Measurements from ENCODE around the gene RBM47. TPM values are rescaled to one million over a fixed set of nuclear protein-coding genes. Genes with fewer than 3 reads are reported as not detected.
"Not testable (repeated sequence)": the region's sequence is repeated elsewhere in the genome, so short reads cannot be mapped to it uniquely, and the experiment has no call there.

Gene RBM47
- total RNA-seq, 1 donor from 2014 or later, result 4.6 TPM

DNA sequence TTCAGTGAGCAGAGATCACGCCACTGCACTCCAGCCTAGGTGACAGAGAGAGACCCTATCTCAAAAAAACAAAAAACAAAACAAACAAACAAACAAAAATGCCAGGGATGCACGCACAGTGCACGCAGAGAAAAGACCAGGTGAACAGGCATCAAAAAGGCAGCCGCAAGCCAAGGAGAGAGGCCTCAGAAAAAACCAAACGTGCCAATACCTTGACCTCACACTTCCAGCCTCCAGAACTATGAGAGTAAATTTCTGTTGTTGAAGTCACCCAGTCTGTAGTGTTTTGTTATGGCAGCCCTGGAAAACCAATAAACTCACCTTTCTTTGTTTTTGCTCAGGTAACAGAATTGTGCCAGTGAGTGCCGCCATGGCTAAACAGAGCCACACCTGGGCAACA is 228.6 kb downstream of the RBM47 start:
- no peaks in the 10 kb centered on the region for H3K27me3 Mint-ChIP-seq (ENCODE audit: unreplicated experiment)
- TF ChIP-seq, protein P1, sequence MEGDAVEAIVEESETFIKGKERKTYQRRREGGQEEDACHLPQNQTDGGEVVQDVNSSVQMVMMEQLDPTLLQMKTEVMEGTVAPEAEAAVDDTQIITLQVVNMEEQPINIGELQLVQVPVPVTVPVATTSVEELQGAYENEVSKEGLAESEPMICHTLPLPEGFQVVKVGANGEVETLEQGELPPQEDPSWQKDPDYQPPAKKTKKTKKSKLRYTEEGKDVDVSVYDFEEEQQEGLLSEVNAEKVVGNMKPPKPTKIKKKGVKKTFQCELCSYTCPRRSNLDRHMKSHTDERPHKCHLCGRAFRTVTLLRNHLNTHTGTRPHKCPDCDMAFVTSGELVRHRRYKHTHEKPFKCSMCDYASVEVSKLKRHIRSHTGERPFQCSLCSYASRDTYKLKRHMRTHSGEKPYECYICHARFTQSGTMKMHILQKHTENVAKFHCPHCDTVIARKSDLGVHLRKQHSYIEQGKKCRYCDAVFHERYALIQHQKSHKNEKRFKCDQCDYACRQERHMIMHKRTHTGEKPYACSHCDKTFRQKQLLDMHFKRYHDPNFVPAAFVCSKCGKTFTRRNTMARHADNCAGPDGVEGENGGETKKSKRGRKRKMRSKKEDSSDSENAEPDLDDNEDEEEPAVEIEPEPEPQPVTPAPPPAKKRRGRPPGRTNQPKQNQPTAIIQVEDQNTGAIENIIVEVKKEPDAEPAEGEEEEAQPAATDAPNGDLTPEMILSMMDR (IDR thresholded peaks at IDR 0.05; ENCODE audit: unreplicated experiment), result no peak
- no peak overlapping the region for H3K4me3 Mint-ChIP-seq (ENCODE audit: unreplicated experiment)
- H3K27ac Mint-ChIP-seq (ENCODE audit: unreplicated experiment), result no peak overlapping the region
- H3K36me3 Mint-ChIP-seq (ENCODE audit: low read depth, unreplicated experiment), result no peaks in the 10 kb centered on the region
- peaks cover 8% of the 10 kb centered on the region for H3K4me1 Mint-ChIP-seq (ENCODE audit: unreplicated experiment)
- no peak for DNase-seq (ENCODE audit: low spot score)
- H3K9me3 Mint-ChIP-seq (ENCODE audit: unreplicated experiment), result no peaks in the 10 kb centered on the region

DNA sequence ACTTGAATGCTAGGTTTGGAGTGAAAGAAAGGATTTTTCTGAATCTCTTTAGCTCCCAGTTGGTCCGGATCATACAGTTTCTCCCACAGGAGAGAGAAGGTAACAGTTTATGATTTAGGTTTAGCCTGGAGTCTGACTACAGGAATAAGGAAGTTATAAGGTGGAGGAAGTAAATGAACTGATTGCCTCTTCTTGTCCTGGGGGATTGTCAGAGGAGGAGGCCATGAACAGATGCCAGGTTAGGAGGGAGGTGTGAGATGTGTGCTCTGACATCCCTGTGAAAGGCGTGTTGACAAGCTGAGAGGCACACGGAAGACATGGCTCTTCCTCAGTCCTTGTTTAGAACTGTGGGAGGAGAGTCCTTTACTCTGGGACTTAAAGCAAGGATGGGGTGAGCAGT is 230.1 kb downstream of the RBM47 start:
- Mint-ChIP-seq H3K4me3 (ENCODE audit: unreplicated experiment) (no peak overlapping the region), H3K9me3 (ENCODE audit: unreplicated experiment) (no peaks in the 10 kb centered on the region), H3K4me1 (ENCODE audit: unreplicated experiment) (peaks cover 12% of the 10 kb centered on the region), H3K36me3 (ENCODE audit: low read depth, unreplicated experiment) (no peaks in the 10 kb centered on the region), H3K27me3 (ENCODE audit: unreplicated experiment) (no peaks in the 10 kb centered on the region), H3K27ac (ENCODE audit: unreplicated experiment) (no peak overlapping the region)
- TF ChIP-seq, protein P1 (IDR thresholded peaks at IDR 0.05; ENCODE audit: unreplicated experiment), result no peak
- no peak for DNase-seq (ENCODE audit: low spot score)

DNA sequence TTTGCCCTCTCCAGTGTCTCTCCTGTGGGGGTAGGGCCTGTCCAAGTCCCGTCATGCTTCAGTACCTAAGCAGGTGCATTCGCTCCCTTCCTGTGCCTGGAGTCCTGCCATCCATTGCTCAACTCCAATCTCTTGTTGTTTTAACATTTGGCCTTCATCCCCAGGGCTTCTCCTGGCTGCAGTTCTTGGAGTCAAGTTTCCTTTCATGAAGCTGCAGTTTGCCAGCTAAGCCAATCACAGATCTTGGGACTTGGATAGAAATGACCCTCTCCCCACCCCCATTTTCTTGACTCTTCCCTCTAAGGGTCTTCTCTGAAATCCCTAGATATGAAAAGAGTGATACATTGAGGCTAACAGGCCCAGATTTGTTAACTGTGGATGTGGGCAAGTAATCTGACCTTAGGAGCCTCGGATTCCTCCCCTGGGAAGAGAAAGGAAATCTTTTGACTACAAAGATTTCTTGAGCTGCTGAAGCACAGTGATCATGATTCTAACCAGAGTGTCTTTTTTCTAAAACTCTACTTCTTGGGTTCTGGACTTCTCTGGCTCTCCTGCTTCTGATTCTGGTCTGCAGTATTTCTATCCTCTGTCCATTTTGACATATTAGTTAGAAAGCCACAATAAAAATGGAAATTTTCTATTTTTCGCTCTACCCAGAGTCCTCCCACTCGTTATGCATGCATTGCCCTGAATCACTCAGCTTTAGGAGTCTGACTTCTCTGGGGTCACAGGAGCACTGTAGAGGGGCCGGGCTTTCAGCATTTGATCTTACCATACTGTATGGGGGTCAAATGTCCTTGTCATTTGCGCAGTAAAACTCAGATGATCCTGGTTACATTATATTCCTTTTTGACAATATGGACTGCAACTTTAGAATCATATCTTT is 233.5 kb downstream of the RBM47 start:
- Mint-ChIP-seq H3K9me3 (ENCODE audit: unreplicated experiment) (no peaks in the 10 kb centered on the region), H3K36me3 (ENCODE audit: low read depth, unreplicated experiment) (no peaks in the 10 kb centered on the region), H3K4me3 (ENCODE audit: unreplicated experiment) (no peak overlapping the region), H3K4me1 (ENCODE audit: unreplicated experiment) (peaks cover 20% of the 10 kb centered on the region), H3K27ac (ENCODE audit: unreplicated experiment) (no peak overlapping the region), H3K27me3 (ENCODE audit: unreplicated experiment) (no peaks in the 10 kb centered on the region)
- no peak for DNase-seq (ENCODE audit: low spot score)
- TF ChIP-seq, protein P1 (IDR thresholded peaks at IDR 0.05; ENCODE audit: unreplicated experiment), result no peak

DNA sequence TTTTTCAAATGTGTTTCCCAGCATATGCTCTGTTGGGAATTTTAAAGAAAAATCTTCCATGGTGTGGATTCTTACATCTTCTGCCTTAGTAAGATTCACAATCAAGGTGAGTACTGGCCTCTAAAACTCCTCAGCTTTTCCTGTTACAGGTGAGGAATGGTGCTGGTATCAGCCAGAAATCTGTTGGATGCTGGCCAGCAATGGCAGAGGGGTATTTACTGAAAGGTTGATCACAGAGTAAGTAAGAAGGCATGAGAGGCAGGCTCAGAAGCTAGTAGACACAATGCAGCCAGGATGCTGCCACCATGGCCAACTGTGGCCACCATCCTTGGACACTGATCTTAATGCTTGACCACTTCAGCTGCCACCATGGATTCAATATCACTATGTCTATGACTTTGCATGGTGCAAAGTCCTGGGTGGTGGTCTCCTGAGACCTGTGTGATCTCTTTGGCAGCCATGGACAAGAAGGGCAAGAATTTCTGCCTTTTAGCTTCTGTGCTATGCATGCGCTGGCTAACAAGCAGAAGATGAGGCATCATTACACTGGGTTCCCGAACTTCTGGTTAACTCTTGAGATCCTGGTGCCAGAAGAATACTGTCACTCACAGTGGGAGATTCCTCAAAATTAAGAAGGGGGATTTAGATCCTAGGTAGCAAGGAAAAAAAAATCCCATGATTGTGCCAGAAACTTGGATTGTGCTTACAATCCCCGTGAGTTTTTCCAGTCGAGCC is 234.3 kb downstream of the RBM47 start:
- H3K36me3 Mint-ChIP-seq (ENCODE audit: low read depth, unreplicated experiment), result no peaks in the 10 kb centered on the region
- peaks cover 20% of the 10 kb centered on the region for H3K4me1 Mint-ChIP-seq (ENCODE audit: unreplicated experiment)
- H3K27ac Mint-ChIP-seq (ENCODE audit: unreplicated experiment), result no peak overlapping the region
- no peak for DNase-seq (ENCODE audit: low spot score)
- no peak overlapping the region for H3K4me3 Mint-ChIP-seq (ENCODE audit: unreplicated experiment)
- TF ChIP-seq, protein P1 (IDR thresholded peaks at IDR 0.05; ENCODE audit: unreplicated experiment), result no peak
- H3K9me3 Mint-ChIP-seq (ENCODE audit: unreplicated experiment), result no peaks in the 10 kb centered on the region
- no peaks in the 10 kb centered on the region for H3K27me3 Mint-ChIP-seq (ENCODE audit: unreplicated experiment)

DNA sequence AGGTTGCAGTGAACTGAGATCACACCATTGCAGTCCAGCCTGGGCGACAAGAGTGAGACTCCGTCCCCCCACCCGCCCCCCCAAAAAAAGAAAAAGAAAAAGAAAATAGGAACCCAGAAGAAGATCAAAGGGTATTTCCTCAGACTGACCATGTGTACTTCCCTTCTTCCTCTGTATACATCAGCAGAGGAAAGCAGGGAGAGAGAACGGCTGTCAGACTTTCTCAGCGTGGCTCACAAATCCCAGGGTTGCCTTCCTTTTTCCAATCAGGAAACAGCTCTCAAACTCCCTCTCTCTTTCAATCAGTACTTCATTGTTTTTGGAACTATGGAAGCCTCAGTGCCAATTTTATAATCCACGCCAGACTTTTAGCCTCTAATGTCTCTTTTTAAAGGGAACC is 235.4 kb downstream of the RBM47 start:
- TF ChIP-seq, protein P1 (IDR thresholded peaks at IDR 0.05; ENCODE audit: unreplicated experiment), result no peak
- Mint-ChIP-seq H3K36me3 (ENCODE audit: low read depth, unreplicated experiment) (no peaks in the 10 kb centered on the region), H3K27me3 (ENCODE audit: unreplicated experiment) (no peaks in the 10 kb centered on the region), H3K4me1 (ENCODE audit: unreplicated experiment) (peaks cover 16% of the 10 kb centered on the region), H3K9me3 (ENCODE audit: unreplicated experiment) (no peaks in the 10 kb centered on the region), H3K4me3 (ENCODE audit: unreplicated experiment) (no peak overlapping the region), H3K27ac (ENCODE audit: unreplicated experiment) (peak overlapping the region; percentile 40)
- DNase-seq (ENCODE audit: low spot score), result no peak

DNA sequence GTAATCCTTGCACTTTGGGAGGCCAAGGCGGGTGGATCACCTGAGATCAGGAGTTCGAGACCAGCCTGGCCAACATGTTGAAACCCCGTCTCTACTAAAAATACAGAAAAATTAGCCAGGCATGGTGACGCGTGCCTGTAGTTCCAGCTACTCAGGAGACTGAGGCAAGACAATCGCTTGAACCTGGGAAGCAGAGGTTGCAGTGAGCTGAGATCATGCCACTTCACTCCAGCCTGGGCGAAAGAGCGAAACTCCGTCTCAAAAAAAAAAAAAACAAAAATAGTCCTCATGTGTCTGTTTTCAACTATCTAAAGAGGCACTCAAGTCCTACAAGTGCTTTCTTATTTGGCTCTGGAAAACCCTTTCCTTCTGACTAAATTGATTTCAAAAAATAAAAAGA is 237.4 kb downstream of the RBM47 start:
- not testable (repeated sequence) for H3K36me3 Mint-ChIP-seq (ENCODE audit: low read depth, unreplicated experiment); DNase-seq (ENCODE audit: low spot score); H3K27me3 Mint-ChIP-seq (ENCODE audit: unreplicated experiment); H3K9me3 Mint-ChIP-seq (ENCODE audit: unreplicated experiment); H3K4me3 Mint-ChIP-seq (ENCODE audit: unreplicated experiment); H3K27ac Mint-ChIP-seq (ENCODE audit: unreplicated experiment)
- peaks cover 16% of the 10 kb centered on the region for H3K4me1 Mint-ChIP-seq (ENCODE audit: unreplicated experiment)

Measured in endothelial cell (in vitro differentiated cells).